SK-N-SH (cell line): ENCODE results near the gene CHI3L2. TPM values are rescaled to one million over a fixed set of nuclear protein-coding genes. Genes with fewer than 3 reads are reported as not detected.

ENCODE experiments used
- CTCF ChIA-PET: fragments of 300-600, 350-600 bp; formaldehyde crosslinking; extraction: SDS; loops from one replicate; lab custom pipeline; 2021; lab: Yijun Ruan, JAX
- POLR2A ChIA-PET: fragments of 350-600 bp; sonication (Branson Sonifier 250); formaldehyde crosslinking; extraction: SDS; loops from one replicate; lab custom pipeline; 2020; ENCODE audit warnings: antibody characterized with exemption, inconsistent platforms; lab: Yijun Ruan, JAX
- DNase-seq: peaks from one replicate; pipeline ENCODE4 v3.0.0; 2012
- H2AFZ ChIP-seq: fragments of 200-600 bp; sonication (generic); 2 replicates; pipeline ENCODE4 v1.8.1; 2016; ENCODE audit warnings: antibody characterized with exemption, mild to moderate bottlenecking, low read depth
- H3F3A ChIP-seq: fragments of 200-600 bp; sonication (generic); replicated peaks from 2 replicates; pipeline ENCODE3; 2016; ENCODE audit warnings: antibody characterized with exemption, mild to moderate bottlenecking; ENCODE audit not compliant: insufficient read depth
- H3K27ac ChIP-seq, 2 experiments: fragments of 200-500 bp in 1 of 2; fragments of 200-600 bp in 1 of 2; sonication (Bioruptor generic) in 1 of 2; sonication (generic), shearing (Covaris generic) in 1 of 2; 2 replicates each; pipeline versions ENCODE4 v1.5.1 to v1.6.1; 2014 to 2016; ENCODE audit warnings: low read depth in 2 of 2, inconsistent platforms in 1 of 2, low read length in 1 of 2, mild to moderate bottlenecking in 1 of 2, mixed read lengths in 1 of 2
- H3K27me3 ChIP-seq: fragments of 200-600 bp; sonication (generic), shearing (Covaris generic); 2 replicates; pipeline ENCODE4 v1.6.1; 2016; ENCODE audit warnings: mixed run types; ENCODE audit not compliant: insufficient read depth
- H3K36me3 ChIP-seq, 2 experiments: fragments of 200-500 bp in 1 of 2; fragments of 200-600 bp in 1 of 2; sonication (Bioruptor generic) in 1 of 2; sonication (generic) in 1 of 2; replicated peaks in 1 of 2; 2 replicates each; pipeline versions ENCODE3 to v1.5.1; 2014 to 2016; ENCODE audit warnings: low read length in 1 of 2, mild to moderate bottlenecking in 1 of 2; ENCODE audit not compliant: insufficient read depth in 2 of 2, control insufficient read depth in 1 of 2
- H3K4me1 ChIP-seq, 2 experiments: fragments of 200-500 bp in 1 of 2; fragments of 200-600 bp in 1 of 2; sonication (Bioruptor generic) in 1 of 2; sonication (generic), shearing (Covaris generic) in 1 of 2; 2 replicates each; pipeline versions ENCODE4 v1.5.1 to v1.6.1; 2014 to 2016; ENCODE audit warnings: low read depth in 1 of 2, low read length in 1 of 2, mixed run types in 1 of 2; ENCODE audit not compliant: insufficient read depth in 2 of 2, control insufficient read depth in 1 of 2
- H3K4me2 ChIP-seq: fragments of 200-600 bp; sonication (generic), shearing (Covaris generic); 2 replicates; pipeline ENCODE4 v1.6.1; 2017; ENCODE audit warnings: mixed run types
- H3K4me3 ChIP-seq, 2 experiments: fragments of 200-500 bp in 1 of 2; fragments of 200-600 bp in 1 of 2; sonication (Bioruptor generic) in 1 of 2; sonication (generic), shearing (Covaris generic) in 1 of 2; 2 replicates each; pipeline versions ENCODE4 v1.5.1 to v1.8.1; 2014 to 2016; ENCODE audit warnings: low read depth in 2 of 2, inconsistent platforms in 1 of 2, low read length in 1 of 2, mild to moderate bottlenecking in 1 of 2, mixed read lengths in 1 of 2, moderate library complexity in 1 of 2
- H3K79me2 ChIP-seq: fragments of 200-600 bp; sonication (generic); 2 replicates; pipeline ENCODE4 v1.8.1; 2017; ENCODE audit warnings: mild to moderate bottlenecking; ENCODE audit not compliant: insufficient read depth
- H3K9ac ChIP-seq: fragments of 200-600 bp; sonication (generic); 2 replicates; pipeline ENCODE4 v1.6.1; 2017; ENCODE audit warnings: mixed run types
- H3K9me2 ChIP-seq: fragments of 200-600 bp; sonication (generic); 2 replicates; pipeline ENCODE4 v1.6.1; 2017; ENCODE audit warnings: mixed run types
- H3K9me3 ChIP-seq: fragments of 200-600 bp; sonication (generic); 2 replicates; pipeline ENCODE4 v1.6.1; 2017; ENCODE audit warnings: mixed run types, mild to moderate bottlenecking, moderate library complexity
- H4K20me1 ChIP-seq: fragments of 200-600 bp; sonication (generic); 2 replicates; pipeline ENCODE4 v1.6.1; 2017; ENCODE audit warnings: mild to moderate bottlenecking, mixed run types; ENCODE audit not compliant: insufficient read depth
- EP300 ChIP-seq, 2 experiments: IDR thresholded peaks; 2 replicates each; pipeline versions ENCODE4 v1.4.0 to v1.6.1; 2012; ENCODE audit warnings: borderline replicate concordance in 1 of 2, low read depth in 1 of 2, low read length in 1 of 2
- EZH2phosphoT487 ChIP-seq: fragments of 200-600 bp; sonication (generic); IDR thresholded peaks from 2 replicates; pipeline ENCODE4 v1.6.1; 2017; ENCODE audit warnings: low read depth, mixed run types, mild to moderate bottlenecking, antibody characterized with exemption, moderate library complexity, borderline replicate concordance
- FOSL2 ChIP-seq: IDR thresholded peaks from 2 replicates; pipeline ENCODE4 v1.4.0; 2012; ENCODE audit warnings: low read depth, mild to moderate bottlenecking, moderate library complexity, borderline replicate concordance
- GABPA ChIP-seq: IDR thresholded peaks from 2 replicates; pipeline ENCODE4 v1.4.0; 2012; ENCODE audit warnings: low read depth, mild to moderate bottlenecking
- JUND ChIP-seq: IDR thresholded peaks from 2 replicates; pipeline ENCODE4 v1.4.0; 2012
- NRF1 ChIP-seq: IDR thresholded peaks from 2 replicates; pipeline ENCODE4 v1.6.1; 2012; ENCODE audit warnings: low read depth, mild to moderate bottlenecking, low read length
- POLR2AphosphoS5 ChIP-seq: IDR thresholded peaks from 2 replicates; pipeline ENCODE4 v1.6.1; 2012; ENCODE audit warnings: low read depth, low read length
- RFX5 ChIP-seq: IDR thresholded peaks from 2 replicates; pipeline ENCODE4 v1.6.1; 2012; ENCODE audit warnings: mild to moderate bottlenecking, improper control_type of control experiment, low read length
- SIN3A ChIP-seq: IDR thresholded peaks from 2 replicates; pipeline ENCODE4 v1.6.1; 2012; ENCODE audit warnings: low read depth, mild to moderate bottlenecking, low read length, moderate library complexity, borderline replicate concordance
- TAF1 ChIP-seq: IDR thresholded peaks from 2 replicates; pipeline ENCODE4 v1.6.1; 2012; ENCODE audit warnings: low read depth, mild to moderate bottlenecking, low read length, moderate library complexity, borderline replicate concordance
- TCF12 ChIP-seq: IDR thresholded peaks from 2 replicates; pipeline ENCODE4 v1.4.0; 2012
- TEAD4 ChIP-seq: IDR thresholded peaks from 2 replicates; pipeline ENCODE4 v1.4.0; 2012; ENCODE audit warnings: mild to moderate bottlenecking, borderline replicate concordance; ENCODE audit not compliant: insufficient read depth
- WGBS: methylation state at CpG from one replicate; pipeline ENCODE4 v1.1.6; 2017; ENCODE audit warnings: low lambda C conversion rate; 5-methylcytosine and 5-hydroxymethylcytosine counted together
- polyA plus RNA-seq, 3 experiments: library from polyadenylated mRNA; depleted of rRNA; stranded (reverse); fragments of >200 nt; gene quantifications; 2 replicates each; pipeline ENCODE4 v1.2.3, GENCODE V29; 2012

The CHI3L2 gene
- polyA plus RNA-seq, 1 of the 3 experiments (the other 2 are of a cell fraction), result 0.92 TPM

GRCh38 chr1:111191496-111191895 is 36.0 kb upstream of the CHI3L2 start:
- ChIA-PET CTCF (interaction anchor here (1.0 to 1.6 kb wide), 3 partner anchors 16 to 32 kb away, joined by 3 to 5 read pairs (median 3); no protein-coding TSS in a partner anchor), POLR2A (no interaction called here)
- Histone ChIP-seq H3K27ac (peak overlapping the region in 1 of 2 experiments; percentile 43; a peak in 2 of 4 replicates), H3K27me3 (no peaks in the 10 kb centered on the region), H3K4me1 (peaks cover 0 to 14% of the 10 kb centered on the region in 2 experiments; a peak in 2 of 4 replicates), H3K36me3 (peaks cover 11 to 21% of the 10 kb centered on the region in 2 experiments), H3K4me2 (peak overlapping the region; percentile 20; the same call in 1 of the 2 replicates), H3F3A (peaks cover 11% of the 10 kb centered on the region), H3K9me3 (no peaks in the 10 kb centered on the region), H2AFZ (no peak overlapping the region), H3K9ac (no peak overlapping the region), H4K20me1 (no peaks in the 10 kb centered on the region), H3K4me3 (no peak overlapping the region), H3K79me2 (no peaks in the 10 kb centered on the region), H3K9me2 (no peaks in the 10 kb centered on the region)
- TF ChIP-seq POLR2AphosphoS5 (0 out of 2 replicates have a peak, but pooled peaks have one; percentile 15), SIN3A (no peak), TCF12 (peak; percentile 58), TAF1 (no peak), EZH2phosphoT487 (no peak), TEAD4 (0 out of 2 replicates have a peak, but pooled peaks have one; percentile 33), EP300 (IDR thresholded peaks at IDR 0.05; ENCODE audit: borderline replicate concordance in 1 of 2, low read depth in 1 of 2, low read length in 1 of 2) (0 out of 4 replicates have a peak, but pooled peaks of 1 of the 2 experiments have one; percentile 16), FOSL2 (peak; percentile 52; the same call in 1 of the 2 replicates), RFX5 (no peak), JUND (peak; percentile 31; the same call in 1 of the 2 replicates)
- 33% methylated on average over 3 of the region's 3 CpGs for WGBS
- DNase-seq, result no peak

GRCh38 chr1:111192074-111192473 is 35.4 kb upstream of the CHI3L2 start:
- no peaks in the 10 kb centered on the region for H3K79me2 ChIP-seq
- no peaks in the 10 kb centered on the region for H3K9me2 ChIP-seq
- H3K4me2 ChIP-seq, result no peak overlapping the region
- peaks cover 11% of the 10 kb centered on the region for H3F3A ChIP-seq
- no peak overlapping the region for H2AFZ ChIP-seq
- no peak overlapping the region for H3K9ac ChIP-seq
- no peak for DNase-seq
- peaks cover 8 to 15% of the 10 kb centered on the region in 2 experiments for H3K36me3 ChIP-seq
- ChIA-PET CTCF (interaction anchor here (1.0 to 1.6 kb wide), 3 partner anchors 15 to 31 kb away, joined by 3 to 5 read pairs (median 3); no protein-coding TSS in a partner anchor), POLR2A (no interaction called here)
- no peak overlapping the region for H3K4me3 ChIP-seq
- no peaks in the 10 kb centered on the region for H3K9me3 ChIP-seq
- H3K27me3 ChIP-seq, result no peaks in the 10 kb centered on the region
- no peaks in the 10 kb centered on the region for H4K20me1 ChIP-seq
- TF ChIP-seq EZH2phosphoT487 (no peak), SIN3A (no peak), TEAD4 (no peak), NRF1 (no peak), GABPA (no peak)
- no peak overlapping the region; a peak in 1 of 4 replicates for H3K27ac ChIP-seq
- H3K4me1 ChIP-seq, result peaks cover 0 to 14% of the 10 kb centered on the region in 2 experiments; a peak in 2 of 4 replicates
- WGBS, result 94% methylated on average over 4 of the region's 5 CpGs
